ENCODE data around the gene SRP54. TPM values are rescaled to one million over a fixed set of nuclear protein-coding genes. Genes with fewer than 3 reads are reported as not detected.
"Not testable (repeated sequence)": the region's sequence is repeated elsewhere in the genome, so short reads cannot be mapped to it uniquely, and the experiment has no call there.

Gene SRP54
- total RNA-seq, 1 donor from 2014 or later = 105 TPM

DNA sequence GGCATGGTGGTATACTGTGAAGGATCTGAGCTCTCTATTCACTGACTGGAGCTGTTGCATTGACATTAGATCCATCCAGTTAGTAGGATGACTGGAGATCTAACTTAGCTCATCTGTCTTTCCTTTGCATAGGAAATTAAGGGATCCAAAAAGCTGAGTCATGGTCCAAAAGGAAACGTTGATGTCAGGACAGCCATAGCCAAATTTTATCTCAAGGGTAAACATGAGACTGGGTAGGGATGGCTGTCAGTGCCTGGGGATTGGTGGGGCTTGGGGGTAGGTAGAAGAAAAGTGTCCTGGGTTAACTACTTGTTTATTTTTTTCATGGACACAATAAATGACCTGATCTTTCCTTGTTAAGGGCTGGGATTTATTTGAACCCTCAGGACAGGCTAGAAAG is 67.9 kb downstream of the SRP54 start:
- Histone ChIP-seq H3K4me3 (no peak overlapping the region), H3K36me3 (peaks cover 3% of the 10 kb centered on the region), H2AFZ (replicated peaks) (no peak overlapping the region), H3K79me2 (ENCODE audit: low read depth) (peaks cover 11% of the 10 kb centered on the region), H3K9me3 (ENCODE audit: low read depth) (no peaks in the 10 kb centered on the region), H3K27ac (no peak overlapping the region), H3K4me2 (no peak overlapping the region), H3K27me3 (no peaks in the 10 kb centered on the region), H3K9ac (no peak overlapping the region), H3K4me1 (peaks cover 6% of the 10 kb centered on the region), H4K20me1 (ENCODE audit: low read depth) (peaks cover 8% of the 10 kb centered on the region), H3F3A (ENCODE audit: low read depth) (peaks cover 12% of the 10 kb centered on the region)
- no peak overlapping the region for H3K4me3 Mint-ChIP-seq
- no peaks in the 10 kb centered on the region for H3K9me3 Mint-ChIP-seq
- no peak for TF ChIP-seq EZH2 (IDR thresholded peaks at IDR 0.05)
- TF ChIP-seq EZH2phosphoT487 (IDR thresholded peaks at IDR 0.05) = no peak
- TF ChIP-seq CTCF (IDR thresholded peaks at IDR 0.05) = no peak
- H3K27ac Mint-ChIP-seq = no peak overlapping the region
- H3K36me3 Mint-ChIP-seq = peaks cover 16% of the 10 kb centered on the region
- no peaks in the 10 kb centered on the region for H3K27me3 Mint-ChIP-seq (ENCODE audit: insufficient read depth, low read depth)
- H3K4me1 Mint-ChIP-seq = peaks cover 11% of the 10 kb centered on the region
- no peak for DNase-seq (ENCODE audit: low spot score)

DNA sequence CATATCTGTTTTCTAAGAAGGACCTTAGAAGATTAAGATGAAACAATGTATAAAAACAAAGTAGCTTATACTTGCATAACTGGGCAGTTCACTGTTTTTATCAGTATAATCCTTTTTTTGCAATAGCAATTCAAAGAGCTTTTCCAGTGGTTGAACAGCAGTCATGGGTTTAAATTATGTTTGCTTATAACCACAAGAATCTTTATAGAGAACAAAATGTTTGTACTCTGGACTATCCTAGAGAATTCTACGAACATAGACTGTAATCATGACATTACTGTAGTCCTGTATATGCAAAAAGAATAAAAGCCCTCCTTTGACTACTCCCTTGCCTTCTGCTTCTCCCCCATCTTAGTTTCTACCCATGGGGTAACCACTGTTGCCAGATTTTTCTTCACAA is 69.0 kb downstream of the SRP54 start:
- TF ChIP-seq EZH2 (IDR thresholded peaks at IDR 0.05) (no peak), CTCF (IDR thresholded peaks at IDR 0.05) (no peak), EZH2phosphoT487 (IDR thresholded peaks at IDR 0.05) (no peak)
- Histone ChIP-seq H3K4me2 (no peak overlapping the region), H3K9me3 (ENCODE audit: low read depth) (no peaks in the 10 kb centered on the region), H3K27ac (no peak overlapping the region), H3K9ac (no peak overlapping the region), H3K4me3 (no peak overlapping the region), H3K36me3 (peaks cover 3% of the 10 kb centered on the region), H2AFZ (replicated peaks) (no peak overlapping the region), H3K79me2 (ENCODE audit: low read depth) (peaks cover 10% of the 10 kb centered on the region), H4K20me1 (ENCODE audit: low read depth) (peaks cover 8% of the 10 kb centered on the region), H3K27me3 (no peaks in the 10 kb centered on the region), H3F3A (ENCODE audit: low read depth) (peaks cover 5% of the 10 kb centered on the region), H3K4me1 (peaks cover 6% of the 10 kb centered on the region)
- no peak overlapping the region for H3K27ac Mint-ChIP-seq
- DNase-seq (ENCODE audit: low spot score) = no peak
- no peak overlapping the region for H3K4me3 Mint-ChIP-seq
- H3K27me3 Mint-ChIP-seq (ENCODE audit: insufficient read depth, low read depth) = no peaks in the 10 kb centered on the region
- no peaks in the 10 kb centered on the region for H3K9me3 Mint-ChIP-seq
- H3K4me1 Mint-ChIP-seq = peaks cover 8% of the 10 kb centered on the region
- H3K36me3 Mint-ChIP-seq = peaks cover 17% of the 10 kb centered on the region

DNA sequence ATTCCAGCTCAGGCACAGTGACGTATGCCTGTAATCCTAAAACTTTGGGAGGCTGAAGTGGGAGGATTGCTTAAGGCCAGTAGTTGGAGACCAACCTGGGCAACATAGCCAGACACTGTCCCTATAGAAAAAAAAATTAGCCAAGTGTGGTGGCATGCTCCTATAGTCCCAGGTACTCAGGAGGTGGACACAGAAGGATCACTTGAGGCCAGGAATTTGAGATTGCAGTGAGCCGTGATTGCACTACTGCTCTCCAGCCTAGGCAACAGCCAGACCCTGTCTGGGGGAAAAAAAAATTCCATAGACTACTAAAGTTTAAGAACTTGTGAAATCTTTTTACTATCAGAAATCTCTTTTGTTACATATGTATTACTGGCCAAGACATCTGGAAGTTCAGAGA is 69.8 kb downstream of the SRP54 start:
- DNase-seq (ENCODE audit: low spot score) = no peak
- Histone ChIP-seq H3K79me2 (ENCODE audit: low read depth) (peaks cover 1% of the 10 kb centered on the region), H3K4me1 (no peaks in the 10 kb centered on the region), H3K27ac (no peak overlapping the region), H3F3A (ENCODE audit: low read depth) (no peaks in the 10 kb centered on the region), H3K4me2 (no peak overlapping the region), H3K36me3 (peaks cover 3% of the 10 kb centered on the region), H2AFZ (replicated peaks) (no peak overlapping the region), H3K27me3 (no peaks in the 10 kb centered on the region), H4K20me1 (ENCODE audit: low read depth) (peaks cover 3% of the 10 kb centered on the region), H3K4me3 (no peak overlapping the region), H3K9me3 (ENCODE audit: low read depth) (no peaks in the 10 kb centered on the region), H3K9ac (no peak overlapping the region)
- no peaks in the 10 kb centered on the region for H3K9me3 Mint-ChIP-seq
- H3K27ac Mint-ChIP-seq = no peak overlapping the region
- H3K36me3 Mint-ChIP-seq = peaks cover 18% of the 10 kb centered on the region
- no peak for TF ChIP-seq EZH2 (IDR thresholded peaks at IDR 0.05)
- no peak for TF ChIP-seq EZH2phosphoT487 (IDR thresholded peaks at IDR 0.05)
- no peak for TF ChIP-seq CTCF (IDR thresholded peaks at IDR 0.05)
- H3K4me1 Mint-ChIP-seq = peaks cover 7% of the 10 kb centered on the region
- no peak overlapping the region for H3K4me3 Mint-ChIP-seq
- no peaks in the 10 kb centered on the region for H3K27me3 Mint-ChIP-seq (ENCODE audit: insufficient read depth, low read depth)

- H3K27ac Mint-ChIP-seq; H3K27me3 ChIP-seq; H3K36me3 ChIP-seq; H3K9me3 ChIP-seq (ENCODE audit: low read depth); H3K27me3 Mint-ChIP-seq (ENCODE audit: insufficient read depth, low read depth); H3K36me3 Mint-ChIP-seq; H3K4me3 Mint-ChIP-seq; H2AFZ ChIP-seq (replicated peaks); H3F3A ChIP-seq (ENCODE audit: low read depth); H3K9me3 Mint-ChIP-seq; H3K4me2 ChIP-seq; H3K27ac ChIP-seq; H3K4me3 ChIP-seq; H3K4me1 Mint-ChIP-seq; H3K79me2 ChIP-seq (ENCODE audit: low read depth); H3K4me1 ChIP-seq; H4K20me1 ChIP-seq (ENCODE audit: low read depth); H3K9ac ChIP-seq: not testable (repeated sequence)
- DNase-seq (ENCODE audit: low spot score) = peak; percentile 4
These were observed 78.5 kb downstream of the SRP54 start for GRCh38 chr14:35061113-35061791.

DNA sequence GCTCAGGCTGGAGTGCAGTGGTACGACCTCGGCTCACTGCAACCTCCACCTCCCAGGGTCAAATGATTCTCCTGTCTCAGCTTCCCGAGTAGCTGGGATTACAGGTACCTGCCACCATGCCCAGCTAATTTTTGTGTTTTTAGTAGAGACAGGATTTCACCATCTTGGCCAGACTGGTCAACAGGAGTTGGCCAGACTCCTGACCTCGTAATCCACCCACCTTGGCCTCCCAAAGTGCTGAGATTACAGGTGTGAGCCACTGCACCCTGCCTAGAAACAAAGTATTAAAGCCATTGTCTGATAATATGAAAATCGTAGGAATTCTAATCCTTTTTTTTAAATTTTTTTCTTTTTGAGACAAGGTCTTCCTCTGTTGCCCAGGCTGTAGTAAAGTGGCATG is 82.9 kb downstream of the SRP54 start:
- not testable (repeated sequence) for H3K4me1 Mint-ChIP-seq; H3K79me2 ChIP-seq (ENCODE audit: low read depth); DNase-seq (ENCODE audit: low spot score); H3K4me3 ChIP-seq; H3K4me3 Mint-ChIP-seq; H3K4me1 ChIP-seq; H3K9me3 Mint-ChIP-seq; H3K27me3 ChIP-seq; H3K9me3 ChIP-seq (ENCODE audit: low read depth); H3K9ac ChIP-seq; H3K27ac ChIP-seq; H3F3A ChIP-seq (ENCODE audit: low read depth); H3K27me3 Mint-ChIP-seq (ENCODE audit: insufficient read depth, low read depth); H3K27ac Mint-ChIP-seq; H2AFZ ChIP-seq (replicated peaks); H3K4me2 ChIP-seq; H4K20me1 ChIP-seq (ENCODE audit: low read depth); H3K36me3 ChIP-seq
- peaks cover 24% of the 10 kb centered on the region for H3K36me3 Mint-ChIP-seq

All from neural progenitor cell (in vitro differentiated cells).